ENCODE measurements around the gene GRIA4. TPM values are rescaled to one million over a fixed set of nuclear protein-coding genes. Genes with fewer than 3 reads are reported as not detected.

The GRIA4 gene
- total RNA-seq, 1 donor from 2014 or later, result 13.6 TPM

- Mint-ChIP-seq H3K36me3 (ENCODE audit: unreplicated experiment) (no peaks in the 10 kb centered on the region), H3K4me3 (ENCODE audit: unreplicated experiment) (no peak overlapping the region), H3K27ac (ENCODE audit: unreplicated experiment) (no peak overlapping the region), H3K9me3 (ENCODE audit: unreplicated experiment) (no peaks in the 10 kb centered on the region), H3K27me3 (ENCODE audit: unreplicated experiment) (peaks cover 2% of the 10 kb centered on the region), H3K4me1 (ENCODE audit: low read depth, unreplicated experiment) (peaks cover 2% of the 10 kb centered on the region)
- TF ChIP-seq, protein P1, sequence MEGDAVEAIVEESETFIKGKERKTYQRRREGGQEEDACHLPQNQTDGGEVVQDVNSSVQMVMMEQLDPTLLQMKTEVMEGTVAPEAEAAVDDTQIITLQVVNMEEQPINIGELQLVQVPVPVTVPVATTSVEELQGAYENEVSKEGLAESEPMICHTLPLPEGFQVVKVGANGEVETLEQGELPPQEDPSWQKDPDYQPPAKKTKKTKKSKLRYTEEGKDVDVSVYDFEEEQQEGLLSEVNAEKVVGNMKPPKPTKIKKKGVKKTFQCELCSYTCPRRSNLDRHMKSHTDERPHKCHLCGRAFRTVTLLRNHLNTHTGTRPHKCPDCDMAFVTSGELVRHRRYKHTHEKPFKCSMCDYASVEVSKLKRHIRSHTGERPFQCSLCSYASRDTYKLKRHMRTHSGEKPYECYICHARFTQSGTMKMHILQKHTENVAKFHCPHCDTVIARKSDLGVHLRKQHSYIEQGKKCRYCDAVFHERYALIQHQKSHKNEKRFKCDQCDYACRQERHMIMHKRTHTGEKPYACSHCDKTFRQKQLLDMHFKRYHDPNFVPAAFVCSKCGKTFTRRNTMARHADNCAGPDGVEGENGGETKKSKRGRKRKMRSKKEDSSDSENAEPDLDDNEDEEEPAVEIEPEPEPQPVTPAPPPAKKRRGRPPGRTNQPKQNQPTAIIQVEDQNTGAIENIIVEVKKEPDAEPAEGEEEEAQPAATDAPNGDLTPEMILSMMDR (IDR thresholded peaks at IDR 0.05; ENCODE audit: partially characterized antibody, unreplicated experiment), result no peak
- no peak for DNase-seq
These were observed 109.4 kb downstream of the GRIA4 start for GRCh38 chr11:105719073-105719822.

- no peak overlapping the region for H3K4me3 Mint-ChIP-seq (ENCODE audit: unreplicated experiment)
- H3K27me3 Mint-ChIP-seq (ENCODE audit: unreplicated experiment), result peaks cover 2% of the 10 kb centered on the region
- TF ChIP-seq, protein P1 (IDR thresholded peaks at IDR 0.05; ENCODE audit: partially characterized antibody, unreplicated experiment), result no peak
- H3K4me1 Mint-ChIP-seq (ENCODE audit: low read depth, unreplicated experiment), result peaks cover 2% of the 10 kb centered on the region
- DNase-seq, result no peak
- no peak overlapping the region for H3K27ac Mint-ChIP-seq (ENCODE audit: unreplicated experiment)
- no peaks in the 10 kb centered on the region for H3K9me3 Mint-ChIP-seq (ENCODE audit: unreplicated experiment)
- H3K36me3 Mint-ChIP-seq (ENCODE audit: unreplicated experiment), result no peaks in the 10 kb centered on the region
These were observed 110.2 kb downstream of the GRIA4 start for GRCh38 chr11:105720096-105720495.

- Mint-ChIP-seq H3K27me3 (ENCODE audit: unreplicated experiment) (no peaks in the 10 kb centered on the region), H3K4me3 (ENCODE audit: unreplicated experiment) (no peak overlapping the region), H3K27ac (ENCODE audit: unreplicated experiment) (no peak overlapping the region), H3K36me3 (ENCODE audit: unreplicated experiment) (peaks cover 5% of the 10 kb centered on the region), H3K9me3 (ENCODE audit: unreplicated experiment) (no peaks in the 10 kb centered on the region), H3K4me1 (ENCODE audit: low read depth, unreplicated experiment) (no peaks in the 10 kb centered on the region)
- DNase-seq, result no peak
- TF ChIP-seq, protein P1 (IDR thresholded peaks at IDR 0.05; ENCODE audit: partially characterized antibody, unreplicated experiment), result no peak
These were observed 113.4 kb downstream of the GRIA4 start for GRCh38 chr11:105723269-105723668.

DNA sequence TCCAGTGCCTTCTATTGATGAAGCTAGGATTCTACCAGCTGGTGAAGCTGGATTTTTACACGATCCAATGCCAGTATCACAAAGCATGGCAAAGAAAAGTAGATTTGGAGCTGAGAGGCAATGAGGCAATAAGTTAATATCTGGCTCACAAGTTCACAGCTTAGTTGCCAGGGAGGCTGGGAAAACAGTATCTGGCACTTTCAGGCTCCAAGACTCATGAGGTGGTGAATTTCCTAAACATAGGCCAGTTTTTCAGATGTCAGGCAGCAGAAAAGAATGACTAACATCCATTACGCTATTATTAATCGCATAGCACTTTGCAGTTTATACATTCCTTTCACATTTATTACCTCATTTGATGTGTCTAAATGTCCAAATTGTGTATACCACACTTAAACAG is 122.7 kb downstream of the GRIA4 start:
- Mint-ChIP-seq H3K4me1 (ENCODE audit: low read depth, unreplicated experiment) (no peaks in the 10 kb centered on the region), H3K9me3 (ENCODE audit: unreplicated experiment) (no peaks in the 10 kb centered on the region), H3K27ac (ENCODE audit: unreplicated experiment) (no peak overlapping the region), H3K36me3 (ENCODE audit: unreplicated experiment) (no peaks in the 10 kb centered on the region), H3K27me3 (ENCODE audit: unreplicated experiment) (peaks cover 2% of the 10 kb centered on the region), H3K4me3 (ENCODE audit: unreplicated experiment) (no peak overlapping the region)
- TF ChIP-seq, protein P1 (IDR thresholded peaks at IDR 0.05; ENCODE audit: partially characterized antibody, unreplicated experiment), result no peak
- DNase-seq, result no peak

DNA sequence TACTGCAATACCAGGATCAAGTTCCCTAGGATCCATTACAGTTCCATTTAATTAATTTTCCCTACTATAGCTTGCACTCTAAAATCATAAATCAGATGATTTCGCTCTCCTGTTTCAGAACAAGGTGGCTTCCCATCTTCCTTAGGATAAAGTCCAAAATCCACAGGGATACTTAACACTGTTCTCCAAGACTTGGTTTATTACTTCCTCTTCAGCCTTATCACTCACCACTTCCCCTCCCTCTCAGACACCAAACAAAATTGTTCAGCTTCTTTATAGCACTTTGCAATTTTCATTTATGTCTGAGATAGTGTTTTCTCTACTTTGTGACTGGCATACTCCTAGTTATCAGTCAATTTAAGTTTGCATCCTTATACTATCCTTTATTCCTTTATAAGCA is 124.6 kb downstream of the GRIA4 start:
- no peak overlapping the region for H3K27ac Mint-ChIP-seq (ENCODE audit: unreplicated experiment)
- H3K4me3 Mint-ChIP-seq (ENCODE audit: unreplicated experiment), result no peak overlapping the region
- TF ChIP-seq, protein P1 (IDR thresholded peaks at IDR 0.05; ENCODE audit: partially characterized antibody, unreplicated experiment), result no peak
- H3K36me3 Mint-ChIP-seq (ENCODE audit: unreplicated experiment), result no peaks in the 10 kb centered on the region
- H3K27me3 Mint-ChIP-seq (ENCODE audit: unreplicated experiment), result peaks cover 2% of the 10 kb centered on the region
- H3K4me1 Mint-ChIP-seq (ENCODE audit: low read depth, unreplicated experiment), result no peaks in the 10 kb centered on the region
- DNase-seq, result no peak
- no peaks in the 10 kb centered on the region for H3K9me3 Mint-ChIP-seq (ENCODE audit: unreplicated experiment)
